IMR-90 (cell line): ENCODE results near the gene SCN10A. TPM values are rescaled to one million over a fixed set of nuclear protein-coding genes. Genes with fewer than 3 reads are reported as not detected.

Experiments used
- ATAC-seq: fragments of 200-7000 bp; cut with Tn5 transposase; 2 replicates; pipeline ENCODE4 v1.9.1; 2020; ENCODE audit warnings: low read depth, mild to moderate bottlenecking, moderate library complexity
- BruUV-seq: library from RNA; stranded (reverse); fragments of 400-500 nt; replicated peaks from 2 replicates; lab custom pipeline; 2021; lab: Mats Ljungman, UMichigan
- CTCF ChIA-PET: fragments of 300-600 bp; formaldehyde crosslinking; extraction: SDS; loops from one replicate; lab custom pipeline; 2021; ENCODE audit warnings: antibody characterized with exemption; lab: Yijun Ruan, JAX
- POLR2A ChIA-PET: fragments of 300-600 bp; sonication (Branson Sonifier 250); formaldehyde crosslinking; loops from one replicate; lab custom pipeline; 2022; ENCODE audit warnings: antibody characterized with exemption; ENCODE audit not compliant: unreplicated experiment; lab: Charles Lee
- DNase-seq: peaks from one replicate; pipeline ENCODE4 v3.0.0; 2013
- H2AFZ ChIP-seq: replicated peaks from 2 replicates; pipeline ENCODE3; 2013; ENCODE audit warnings: low read length, mild to moderate bottlenecking; ENCODE audit not compliant: poor library complexity
- H2AK5ac ChIP-seq: 2 replicates; pipeline ENCODE4 v1.6.1; 2013; ENCODE audit warnings: low read depth, low read length, inconsistent platforms
- H2AK9ac ChIP-seq: replicated peaks from 2 replicates; pipeline ENCODE3; 2013; ENCODE audit warnings: mild to moderate bottlenecking, low read depth, low read length, moderate library complexity; ENCODE audit not compliant: poor library complexity
- H2BK120ac ChIP-seq: 2 replicates; pipeline ENCODE4 v1.6.1; 2013; ENCODE audit warnings: low read depth, low read length, inconsistent platforms
- H2BK15ac ChIP-seq: 3 replicates; pipeline ENCODE4 v1.6.1; 2013; ENCODE audit warnings: low read depth, low read length, inconsistent platforms
- H2BK20ac ChIP-seq: 2 replicates; pipeline ENCODE4 v1.6.1; 2013; ENCODE audit warnings: low read depth, mild to moderate bottlenecking, inconsistent platforms, low read length, moderate library complexity
- H2BK5ac ChIP-seq: 2 replicates; pipeline ENCODE4 v1.6.1; 2013; ENCODE audit warnings: mild to moderate bottlenecking, low read depth, low read length, inconsistent platforms; ENCODE audit not compliant: poor library complexity, severe bottlenecking
- H3K14ac ChIP-seq: replicated peaks from 2 replicates; pipeline ENCODE4 v1.6.1; 2013; ENCODE audit warnings: low read depth, low read length, inconsistent platforms
- H3K18ac ChIP-seq: 2 replicates; pipeline ENCODE4 v1.6.1; 2013; ENCODE audit warnings: low read depth, low read length, control low read depth
- H3K23ac ChIP-seq: 2 replicates; pipeline ENCODE4 v1.6.1; 2013; ENCODE audit warnings: low read depth, low read length, inconsistent platforms
- H3K27ac ChIP-seq: 2 replicates; pipeline ENCODE4 v1.5.1; 2013; ENCODE audit warnings: mild to moderate bottlenecking, control low read depth, low read length; ENCODE audit not compliant: insufficient read depth
- H3K27me3 ChIP-seq: 2 replicates; pipeline ENCODE4 v1.6.1; 2013; ENCODE audit warnings: low read length; ENCODE audit not compliant: control insufficient read depth, insufficient read depth
- H3K36me3 ChIP-seq: 2 replicates; pipeline ENCODE4 v1.6.1; 2013; ENCODE audit warnings: low read length, mixed read lengths; ENCODE audit not compliant: control insufficient read depth, insufficient read depth
- H3K4ac ChIP-seq: 2 replicates; pipeline ENCODE4 v1.6.1; 2013; ENCODE audit warnings: low read depth, low read length, inconsistent platforms
- H3K4me1 ChIP-seq: 2 replicates; pipeline ENCODE4 v1.6.1; 2013; ENCODE audit warnings: low read length, mixed read lengths; ENCODE audit not compliant: control insufficient read depth, insufficient read depth
- H3K4me2 ChIP-seq: 2 replicates; pipeline ENCODE4 v1.6.1; 2013; ENCODE audit warnings: low read depth, mild to moderate bottlenecking, control low read depth, low read length, moderate library complexity
- H3K4me3 ChIP-seq: 2 replicates; pipeline ENCODE4 v1.5.1; 2013; ENCODE audit warnings: low read depth, mild to moderate bottlenecking, control low read depth, low read length, moderate library complexity; ENCODE audit not compliant: insufficient read depth
- H3K56ac ChIP-seq: 2 replicates; pipeline ENCODE4 v1.6.1; 2013; ENCODE audit warnings: low read length, inconsistent platforms; ENCODE audit not compliant: insufficient read depth; ENCODE audit errors: extremely low read depth
- H3K79me1 ChIP-seq, 2 experiments: 2 replicates each; pipeline ENCODE4 v1.6.1; 2013; ENCODE audit warnings: low read length in 2 of 2, inconsistent platforms in 1 of 2, low read depth in 1 of 2
- H3K9ac ChIP-seq: 2 replicates; pipeline ENCODE4 v1.6.1; 2013; ENCODE audit warnings: low read depth, low read length, control low read depth
- H3K9me1 ChIP-seq: 2 replicates; pipeline ENCODE4 v1.6.1; 2013; ENCODE audit warnings: low read length, inconsistent platforms; ENCODE audit not compliant: insufficient read depth
- H3K9me3 ChIP-seq: 2 replicates; pipeline ENCODE4 v1.6.1; 2013; ENCODE audit warnings: low read length; ENCODE audit not compliant: control insufficient read depth, insufficient read depth
- H4K20me1 ChIP-seq: 2 replicates; pipeline ENCODE4 v1.6.1; 2013; ENCODE audit warnings: low read length, inconsistent platforms; ENCODE audit not compliant: insufficient read depth
- H4K5ac ChIP-seq: 2 replicates; pipeline ENCODE4 v1.6.1; 2013; ENCODE audit warnings: mild to moderate bottlenecking, low read depth, low read length, control low read depth
- H4K8ac ChIP-seq, 2 experiments: 2 replicates each; pipeline ENCODE4 v1.6.1; 2013; ENCODE audit warnings: low read depth in 2 of 2, low read length in 2 of 2, control low read depth in 1 of 2, inconsistent platforms in 1 of 2
- H4K91ac ChIP-seq: 2 replicates; pipeline ENCODE4 v1.6.1; 2013; ENCODE audit warnings: low read depth, low read length, inconsistent platforms; ENCODE audit not compliant: insufficient read depth
- BHLHE40 ChIP-seq: fragments of 150-350 bp; IDR thresholded peaks from 2 replicates; pipeline ENCODE4 v1.6.1; 2016; ENCODE audit warnings: mild to moderate bottlenecking, low read depth, low read length
- CTCF ChIP-seq: conservative IDR thresholded peaks from 2 replicates; pipeline ENCODE4 v1.5.1; 2012; ENCODE audit warnings: mild to moderate bottlenecking, low read depth, low read length, improper control_type of control experiment
- WGBS, 2 experiments: methylation state at CpG; one replicate each; pipeline versions ENCODE4 v1.1.5 to v1.1.7; 2013; ENCODE audit warnings: missing lambda C conversion rate in 2 of 2; ENCODE audit not compliant: insufficient read length in 1 of 2; ENCODE audit errors: extremely low coverage in 2 of 2; 5-methylcytosine and 5-hydroxymethylcytosine counted together
- dilution Hi-C: fragments of 300-500 bp; cut with HindIII; formaldehyde crosslinking; loops from one replicate; pipeline ENCODE4 v1.14.3; 2018; ENCODE audit warnings: low sequenced_read_pairs; ENCODE audit not compliant: unreplicated experiment
- in situ Hi-C: fragments of 300-500 bp; cut with MboI; formaldehyde crosslinking; loops from 3 replicates; pipeline ENCODE4 v1.14.3; 2019; ENCODE audit warnings: low sequenced_read_pairs, inconsistent platforms, mixed read lengths
- intact Hi-C: fragments of 100-400 bp; cut with micrococcal nuclease; formaldehyde crosslinking; loops from 2 replicates; pipeline ENCODE4 v1.10.0; 2022
- polyA plus RNA-seq, 3 experiments: library from polyadenylated mRNA; depleted of rRNA; stranded (reverse); fragments of >200 nt; gene quantifications; 2 replicates each; pipeline ENCODE4 v1.2.3, GENCODE V29; 2012; ENCODE audit warnings: low replicate concordance in 1 of 3
- total RNA-seq: library from RNA; depleted of rRNA; stranded (reverse); fragments of >200 nt; gene quantifications from 2 replicates; pipeline ENCODE4 v1.2.3, GENCODE V29; 2012

The SCN10A gene
- total and polyA plus RNA-seq, 2 of the 4 experiments (the other 2 are of a cell fraction): not detected

- in situ Hi-C loops: no loop called here
These were observed 126.2 kb downstream of the SCN10A start for GRCh38 chr3:38689774-38690173.

More at GRCh38 chr3:38689774-38690173, 126.2 kb downstream of the SCN10A start:
- ATAC-seq (peak; percentile 51; the same call in 1 of the 2 replicates), DNase-seq (peak; percentile 17)
- no peak overlapping the region for H2AK5ac ChIP-seq
- H2AK9ac ChIP-seq: no peak overlapping the region
- no peak overlapping the region for H4K91ac ChIP-seq
- CTCF ChIA-PET: interaction anchor here (0.8 to 0.9 kb wide), 2 partner anchors 149 to 310 kb away, joined by 3 to 4 read pairs; no protein-coding TSS in a partner anchor
- H3K4me1 ChIP-seq: no peaks in the 10 kb centered on the region; the same call in 1 of the 2 replicates
- no peak overlapping the region for H2BK20ac ChIP-seq
- H3K9ac ChIP-seq: no peak overlapping the region
- no peaks in the 10 kb centered on the region for H3K9me3 ChIP-seq
- H4K5ac ChIP-seq: no peak overlapping the region
- H2BK15ac ChIP-seq: no peak overlapping the region
- no peaks in the 10 kb centered on the region for H3K36me3 ChIP-seq
- TF ChIP-seq CTCF (peak; percentile 25; the same call in 1 of the 2 replicates), BHLHE40 (no peak)
- H3K27ac ChIP-seq: no peak overlapping the region
- H4K20me1 ChIP-seq: no peaks in the 10 kb centered on the region
- no peak overlapping the region for H3K18ac ChIP-seq
- H3K4me2 ChIP-seq: no peak overlapping the region
- H2BK120ac ChIP-seq: no peak overlapping the region
- H3K9me1 ChIP-seq: no peaks in the 10 kb centered on the region
- H2BK5ac ChIP-seq: no peak overlapping the region
- H3K4ac ChIP-seq: no peak overlapping the region
- no TSS peak for BruUV-seq
- no CpG with 5 or more reads among the region's 3 CpGs for WGBS, 2 experiments
- dilution Hi-C loops: no loop called here
- intact Hi-C loops: loop anchor here (5.0 kb wide), 1 partner anchor 153 kb away; no protein-coding TSS in a partner anchor
- no peak overlapping the region for H3K14ac ChIP-seq
- H3K79me1 ChIP-seq: no peaks in the 10 kb centered on the region
- no peak overlapping the region for H3K23ac ChIP-seq
- no peak overlapping the region for H3K4me3 ChIP-seq
- POLR2A ChIA-PET: no interaction called here
- H4K8ac ChIP-seq: no peak overlapping the region
- H3K27me3 ChIP-seq: peaks cover 2% of the 10 kb centered on the region; the same call in 1 of the 2 replicates
- H3K56ac ChIP-seq: no peak overlapping the region
- H2AFZ ChIP-seq: no peak overlapping the region
